Nephron progenitor cell (in vitro differentiated cells): Measurements from ENCODE around the gene UTP11.

Source experiments
- DNase-seq: peaks from one replicate; pipeline ENCODE4 v3.0.0; 2021
- H3K27ac Mint-ChIP-seq: 2 replicates; pipeline ENCODE4 v1.8.0; 2021; ENCODE audit warnings: mild to moderate bottlenecking, moderate library complexity, mixed read lengths
- H3K27me3 Mint-ChIP-seq: 2 replicates; pipeline ENCODE4 v1.8.0; 2021; ENCODE audit warnings: mild to moderate bottlenecking, low read depth, mixed read lengths; ENCODE audit not compliant: poor library complexity
- H3K36me3 Mint-ChIP-seq: 2 replicates; pipeline ENCODE4 v1.8.0; 2021; ENCODE audit warnings: low read depth, mixed read lengths
- H3K4me1 Mint-ChIP-seq: 2 replicates; pipeline ENCODE4 v1.8.0; 2021; ENCODE audit warnings: mixed read lengths
- H3K4me3 Mint-ChIP-seq: 2 replicates; pipeline ENCODE4 v1.8.0; 2021; ENCODE audit warnings: mild to moderate bottlenecking, moderate library complexity, mixed read lengths
- H3K9me3 Mint-ChIP-seq: 2 replicates; pipeline ENCODE4 v1.8.0; 2021; ENCODE audit warnings: mild to moderate bottlenecking, moderate library complexity, mixed read lengths
- TF ChIP-seq, protein P1 (sequence below): fragments of 200-600 bp; sonication (generic); IDR thresholded peaks from 2 replicates; pipeline ENCODE4 v1.5.0; 2021; ENCODE audit warnings: antibody characterized with exemption

Gene UTP11

DNA sequence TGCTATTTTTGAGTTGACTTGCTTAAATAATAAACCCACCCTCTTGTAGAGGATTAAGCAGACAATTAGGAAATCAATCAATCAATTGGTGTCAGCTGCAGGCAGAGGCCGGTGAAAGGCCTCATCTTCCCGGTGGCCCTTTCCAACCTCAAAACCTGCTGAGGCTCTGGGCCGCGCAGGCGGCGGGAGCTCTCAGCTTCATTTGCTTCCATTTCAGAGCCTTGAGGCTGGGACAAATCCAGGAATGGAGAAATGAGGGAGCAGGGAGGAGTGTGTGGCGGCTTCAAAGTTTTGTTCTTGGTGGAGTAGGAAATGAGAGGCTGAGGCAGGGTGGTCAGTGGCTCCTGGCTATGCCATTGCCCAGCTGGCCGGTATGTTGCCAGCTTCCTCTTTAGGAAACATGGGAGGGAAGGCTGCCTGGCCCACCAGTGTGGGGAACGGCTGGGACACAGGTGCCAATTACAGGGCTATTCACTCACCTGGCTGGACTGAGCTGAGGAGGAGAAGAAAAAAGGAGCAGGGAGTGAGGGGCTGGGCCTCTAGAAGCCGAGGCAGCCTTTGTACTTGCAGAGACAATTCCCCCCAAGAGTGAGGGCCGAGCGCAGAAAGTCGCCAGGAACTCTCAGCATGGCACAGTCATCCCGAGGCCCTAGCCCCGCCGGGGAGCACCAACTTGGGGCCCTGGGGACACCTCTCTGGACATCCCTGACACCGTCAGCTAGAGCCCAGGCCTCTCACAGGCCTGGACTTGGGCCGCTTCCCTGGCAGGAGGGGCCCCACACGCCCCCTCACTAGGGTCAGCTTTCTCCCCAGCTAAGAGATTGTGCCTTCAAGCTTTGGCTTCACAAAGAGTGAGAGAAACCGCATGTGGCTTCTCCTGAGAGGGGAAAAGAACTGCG, 29.7 kb downstream of the UTP11 start:
- Mint-ChIP-seq H3K27me3 (peaks cover 67% of the 10 kb centered on the region), H3K27ac (no peak overlapping the region)

DNA sequence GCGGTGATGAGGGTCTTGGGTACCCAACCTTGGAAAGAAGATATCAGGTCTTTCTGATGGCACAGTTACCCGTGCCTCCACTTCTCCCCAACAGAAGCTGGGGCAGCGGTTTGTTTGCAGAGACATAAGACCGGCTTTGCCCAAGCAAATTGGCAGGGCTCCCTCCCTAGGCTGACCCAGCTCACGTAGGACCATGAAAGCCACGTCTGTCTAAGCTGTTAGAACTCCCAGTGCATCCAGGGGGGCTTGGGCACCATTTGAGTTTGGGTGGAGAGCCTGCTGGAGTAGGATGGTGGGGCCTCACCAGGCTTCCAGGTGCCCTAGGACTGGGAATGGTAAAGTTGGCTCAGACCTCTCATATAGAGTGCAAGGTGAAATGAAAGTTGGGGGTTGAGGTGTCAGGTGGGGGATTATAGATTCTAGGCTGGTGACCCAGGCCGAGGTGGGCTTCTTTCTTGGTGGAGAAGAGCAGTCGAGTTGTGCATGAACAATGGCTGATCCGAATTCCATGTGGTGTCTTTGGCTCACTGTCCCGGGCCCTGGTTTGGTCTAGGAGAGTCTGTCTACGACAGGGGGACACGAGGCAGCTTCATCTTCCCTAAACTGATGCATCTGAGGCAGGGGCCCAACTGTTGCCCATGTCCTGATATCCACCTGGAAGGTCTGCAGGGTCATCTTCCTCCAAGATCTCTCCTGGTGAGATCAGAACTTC, 30.7 kb downstream of the UTP11 start:
- Mint-ChIP-seq H3K27me3 (peaks cover 77% of the 10 kb centered on the region), H3K27ac (no peak overlapping the region)
- TF ChIP-seq, protein P1, sequence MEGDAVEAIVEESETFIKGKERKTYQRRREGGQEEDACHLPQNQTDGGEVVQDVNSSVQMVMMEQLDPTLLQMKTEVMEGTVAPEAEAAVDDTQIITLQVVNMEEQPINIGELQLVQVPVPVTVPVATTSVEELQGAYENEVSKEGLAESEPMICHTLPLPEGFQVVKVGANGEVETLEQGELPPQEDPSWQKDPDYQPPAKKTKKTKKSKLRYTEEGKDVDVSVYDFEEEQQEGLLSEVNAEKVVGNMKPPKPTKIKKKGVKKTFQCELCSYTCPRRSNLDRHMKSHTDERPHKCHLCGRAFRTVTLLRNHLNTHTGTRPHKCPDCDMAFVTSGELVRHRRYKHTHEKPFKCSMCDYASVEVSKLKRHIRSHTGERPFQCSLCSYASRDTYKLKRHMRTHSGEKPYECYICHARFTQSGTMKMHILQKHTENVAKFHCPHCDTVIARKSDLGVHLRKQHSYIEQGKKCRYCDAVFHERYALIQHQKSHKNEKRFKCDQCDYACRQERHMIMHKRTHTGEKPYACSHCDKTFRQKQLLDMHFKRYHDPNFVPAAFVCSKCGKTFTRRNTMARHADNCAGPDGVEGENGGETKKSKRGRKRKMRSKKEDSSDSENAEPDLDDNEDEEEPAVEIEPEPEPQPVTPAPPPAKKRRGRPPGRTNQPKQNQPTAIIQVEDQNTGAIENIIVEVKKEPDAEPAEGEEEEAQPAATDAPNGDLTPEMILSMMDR, result no peak

More for the DNA sequence above, 29.7 kb downstream of the UTP11 start:
- no peaks in the 10 kb centered on the region for H3K9me3 Mint-ChIP-seq
- peak overlapping the region; percentile 32 for H3K4me3 Mint-ChIP-seq
- no peaks in the 10 kb centered on the region for H3K36me3 Mint-ChIP-seq
- DNase-seq, result no peak
- TF ChIP-seq, protein P1, result no peak
- peaks cover 20% of the 10 kb centered on the region for H3K4me1 Mint-ChIP-seq

DNA sequence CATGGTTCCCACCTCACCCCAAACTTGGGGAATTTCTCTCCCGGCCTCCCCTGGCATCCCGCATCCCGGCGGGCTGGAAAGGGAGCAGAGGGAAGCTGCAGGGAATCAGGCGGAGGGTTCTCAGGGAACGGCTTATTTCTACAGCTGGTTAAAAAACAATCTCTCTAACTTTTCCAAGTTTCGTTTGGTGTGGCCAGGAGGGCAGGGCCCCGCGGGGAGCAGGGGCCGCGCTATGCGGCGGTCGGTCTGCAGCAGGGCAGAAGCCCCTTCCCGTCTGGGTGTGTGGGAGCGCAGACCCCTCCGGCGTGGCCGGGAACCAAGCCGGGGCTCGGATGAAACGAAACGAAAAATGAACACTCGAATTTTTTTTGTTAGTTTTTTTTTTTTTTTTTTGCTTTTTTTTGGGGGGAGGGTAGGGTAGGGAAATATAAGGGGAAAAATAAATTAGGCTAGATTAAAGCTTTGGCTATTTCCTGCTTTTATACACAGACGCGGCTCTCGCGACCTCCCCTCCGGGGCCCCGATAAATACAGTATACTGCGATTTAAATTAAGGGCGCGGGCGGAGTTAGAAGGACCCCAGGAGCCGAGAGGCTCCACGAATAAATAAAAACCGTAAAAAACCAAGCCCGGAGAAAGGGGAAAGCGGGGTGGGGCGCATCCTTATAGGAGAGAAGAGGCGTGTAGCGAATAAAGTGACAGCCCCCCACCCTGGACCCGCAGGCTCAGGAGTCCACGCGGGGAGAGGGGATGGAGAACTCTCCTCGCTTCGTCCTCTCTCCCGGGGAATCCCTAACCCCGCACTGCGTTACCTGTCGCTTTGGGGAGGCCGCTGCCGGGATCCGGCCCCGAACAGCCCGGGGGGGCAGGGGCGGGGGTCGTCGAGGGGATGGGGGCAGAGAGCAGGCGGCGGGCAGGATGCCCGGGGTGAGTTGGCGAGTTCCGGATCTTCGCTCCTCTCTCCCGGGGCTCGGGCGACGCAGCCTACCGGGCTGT, 32.0 kb downstream of the UTP11 start:
- Mint-ChIP-seq H3K4me1 (peaks cover 27% of the 10 kb centered on the region), H3K4me3 (peak overlapping the region; percentile 78), H3K27ac (no peak overlapping the region), H3K9me3 (no peaks in the 10 kb centered on the region), H3K27me3 (peaks cover 89% of the 10 kb centered on the region), H3K36me3 (no peaks in the 10 kb centered on the region)
- TF ChIP-seq, protein P1, result no peak
- DNase-seq, result peak; percentile 33

More for the DNA sequence above, 30.7 kb downstream of the UTP11 start:
- Mint-ChIP-seq H3K36me3 (no peaks in the 10 kb centered on the region), H3K4me1 (peaks cover 27% of the 10 kb centered on the region), H3K4me3 (no peak overlapping the region), H3K9me3 (no peaks in the 10 kb centered on the region)
- no peak for DNase-seq

DNA sequence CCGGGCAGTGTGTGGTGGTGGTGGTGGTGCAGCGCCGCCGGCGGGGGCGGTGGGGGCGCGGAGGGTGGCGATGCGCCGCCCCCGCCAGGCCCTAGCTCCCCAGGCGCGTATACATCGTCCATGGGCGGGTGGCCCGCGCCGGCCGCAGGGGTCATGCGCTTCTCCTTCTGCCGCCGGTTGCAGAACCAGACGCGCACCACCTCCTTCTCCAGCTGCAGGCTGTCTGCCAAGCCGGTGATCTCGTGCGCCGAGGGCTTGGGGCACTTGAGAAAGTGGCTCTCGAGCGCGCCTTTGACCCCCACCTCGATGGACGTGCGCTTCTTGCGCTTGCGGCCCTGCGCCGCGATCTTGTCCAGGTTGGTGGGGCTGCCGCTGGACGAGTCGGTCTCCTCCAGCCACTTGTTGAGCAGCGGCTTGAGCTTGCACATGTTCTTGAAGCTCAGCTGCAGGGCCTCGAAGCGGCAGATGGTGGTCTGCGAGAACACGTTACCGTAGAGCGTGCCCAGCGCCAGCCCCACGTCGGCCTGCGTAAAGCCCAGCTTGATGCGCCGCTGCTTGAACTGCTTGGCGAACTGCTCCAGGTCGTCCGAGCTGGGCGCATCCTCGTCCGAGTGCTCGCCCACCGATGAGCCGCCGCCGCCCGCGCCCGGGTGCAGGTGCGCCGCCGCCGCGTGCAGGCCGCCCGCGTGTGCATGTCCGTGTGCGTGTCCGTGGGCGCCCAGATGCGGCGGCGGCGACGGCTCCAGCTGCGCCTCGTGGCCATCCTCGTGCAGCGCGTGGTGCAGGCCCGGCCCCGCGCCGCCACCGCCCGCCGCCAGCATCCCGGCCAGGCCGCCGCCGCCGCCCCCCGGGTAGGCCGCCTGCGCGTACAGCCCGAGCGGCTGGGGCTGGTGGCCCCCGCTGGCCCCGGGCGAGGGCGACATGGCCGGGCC, 33.1 kb downstream of the UTP11 start:
- peak; percentile 51 for DNase-seq
- peak overlapping the region; percentile 54 for H3K4me3 Mint-ChIP-seq
- no peaks in the 10 kb centered on the region for H3K9me3 Mint-ChIP-seq
- H3K27ac Mint-ChIP-seq, result no peak overlapping the region
- TF ChIP-seq, protein P1, result no peak
- H3K36me3 Mint-ChIP-seq, result no peaks in the 10 kb centered on the region
- peaks cover 36% of the 10 kb centered on the region for H3K4me1 Mint-ChIP-seq
- peaks cover 91% of the 10 kb centered on the region for H3K27me3 Mint-ChIP-seq
